B cell (primary cell): ENCODE measurements around the gene DDX25. TPM values are rescaled to one million over a fixed set of nuclear protein-coding genes. Genes with fewer than 3 reads are reported as not detected.
"Not testable (repeated sequence)": the region's sequence is repeated elsewhere in the genome, so short reads cannot be mapped to it uniquely, and the experiment has no call there.

Source experiments
- ATAC-seq: fragments of 200-7000 bp; cut with Tn5 transposase; one replicate; pipeline ENCODE4 v1.10.0; 2021; ENCODE audit warnings: low read depth, mild to moderate bottlenecking, moderate number of reproducible peaks, moderate library complexity
- CTCF ChIA-PET: fragments of 350-600 bp; sonication (Branson Sonifier 250); formaldehyde crosslinking; loops from one replicate; lab custom pipeline; 2021; ENCODE audit warnings: antibody characterized with exemption, inconsistent platforms; lab: Charles Lee
- POLR2A ChIA-PET: fragments of 350-600 bp; sonication (Branson Sonifier 250); formaldehyde crosslinking; loops from one replicate; lab custom pipeline; 2021; ENCODE audit warnings: antibody characterized with exemption; lab: Charles Lee
- DNase-seq: peaks from one replicate; pipeline ENCODE4 v3.0.0; 2013
- H2AFZ ChIP-seq: 2 replicates; pipeline ENCODE4 v1.6.1; 2012; ENCODE audit warnings: mild to moderate bottlenecking, low read depth, low read length; ENCODE audit not compliant: insufficient read depth, poor library complexity, severe bottlenecking
- H3K27ac ChIP-seq, 2 donors: 1 replicate in 1 of 2; 2 replicates in 1 of 2; pipeline ENCODE4 v1.5.1; 2012 to 2013; ENCODE audit warnings: low read length in 2 of 2, mild to moderate bottlenecking in 2 of 2, moderate library complexity in 1 of 2
- H3K27me3 ChIP-seq, 4 experiments: fragments of 200-600 bp in 1 of 4; sonication (generic) in 1 of 4; replicated peaks in 1 of 4; 1 replicate in 2 of 4; 2 replicates in 2 of 4; pipeline versions ENCODE4 v1.6.1 to v1.7.0; 2013 to 2016; ENCODE audit warnings: low read length in 3 of 4, mild to moderate bottlenecking in 2 of 4, mixed read lengths in 1 of 4, moderate library complexity in 1 of 4; ENCODE audit not compliant: insufficient read depth in 4 of 4, control insufficient read depth in 3 of 4; ENCODE audit errors: control extremely low read depth in 1 of 4
- H3K36me3 ChIP-seq, 2 experiments: replicated peaks in 1 of 2; 1 replicate in 1 of 2; 2 replicates in 1 of 2; pipeline versions ENCODE4 v1.6.1 to v1.7.1; 2013; ENCODE audit warnings: low read length in 1 of 2; ENCODE audit not compliant: insufficient read depth in 2 of 2, control insufficient read depth in 1 of 2; ENCODE audit errors: control extremely low read depth in 1 of 2, extremely low read depth in 1 of 2
- H3K4me1 ChIP-seq, 2 donors: fragments of 200-600 bp in 1 of 2; sonication (generic) in 1 of 2; 1 replicate in 1 of 2; 2 replicates in 1 of 2; pipeline versions ENCODE4 v1.5.1 to v1.6.1; 2013 to 2017; ENCODE audit warnings: low read length in 2 of 2; ENCODE audit not compliant: control insufficient read depth in 2 of 2, insufficient read depth in 2 of 2
- H3K4me2 ChIP-seq: replicated peaks from 2 replicates; pipeline ENCODE3; 2012; ENCODE audit warnings: mild to moderate bottlenecking, low read depth, low read length; ENCODE audit not compliant: poor library complexity, severe bottlenecking
- H3K4me3 ChIP-seq, 5 experiments: fragments of 200-600 bp in 1 of 5; sonication (generic) in 1 of 5; 1 replicate in 3 of 5; 2 replicates in 2 of 5; pipeline versions ENCODE4 v1.5.1 to v1.7.0; 2011 to 2016; ENCODE audit warnings: low read length in 4 of 5, mild to moderate bottlenecking in 4 of 5, low read depth in 2 of 5, control low read depth in 1 of 5, moderate library complexity in 1 of 5; ENCODE audit not compliant: insufficient read depth in 1 of 5; ENCODE audit errors: control extremely low read depth in 1 of 5, extremely low read depth in 1 of 5
- H3K79me2 ChIP-seq: fragments of 200-600 bp; sonication (generic); one replicate; pipeline ENCODE4 v1.6.0; 2016; ENCODE audit warnings: low read length; ENCODE audit not compliant: control insufficient read depth, insufficient read depth
- H3K9ac ChIP-seq: fragments of 200-600 bp; sonication (generic); 2 replicates; pipeline ENCODE4 v1.6.1; 2017; ENCODE audit warnings: mild to moderate bottlenecking, low read length, moderate library complexity
- H3K9me3 ChIP-seq, 3 donors: one replicate each; pipeline versions ENCODE4 v1.6.1 to v1.7.1; 2013; ENCODE audit warnings: low read length in 2 of 3; ENCODE audit not compliant: control insufficient read depth in 2 of 3, insufficient read depth in 1 of 3; ENCODE audit errors: control extremely low read depth in 1 of 3
- H4K20me1 ChIP-seq: 2 replicates; pipeline ENCODE4 v1.6.0; 2012; ENCODE audit warnings: mild to moderate bottlenecking, low read length; ENCODE audit not compliant: insufficient read depth, control insufficient read depth, poor library complexity, severe bottlenecking
- H3K27ac Mint-ChIP-seq: one replicate; pipeline ENCODE4 v1.8.0; 2021; ENCODE audit warnings: mixed read lengths
- H3K27me3 Mint-ChIP-seq: one replicate; pipeline ENCODE4 v1.8.0; 2021; ENCODE audit warnings: mixed read lengths
- H3K4me1 Mint-ChIP-seq: one replicate; pipeline ENCODE4 v1.8.0; 2021; ENCODE audit warnings: mixed read lengths
- H3K4me3 Mint-ChIP-seq: one replicate; pipeline ENCODE4 v1.8.0; 2021; ENCODE audit warnings: mixed read lengths
- H3K9me3 Mint-ChIP-seq: one replicate; pipeline ENCODE4 v1.8.0; 2022; ENCODE audit warnings: mixed read lengths; ENCODE audit not compliant: insufficient read depth
- EZH2 ChIP-seq: IDR thresholded peaks from 2 replicates; pipeline ENCODE4 v1.6.1; 2012; ENCODE audit warnings: borderline replicate concordance, low read depth, mild to moderate bottlenecking, moderate library complexity, low read length; ENCODE audit not compliant: insufficient read depth, poor library complexity, severe bottlenecking
- WGBS: methylation state at CpG from one replicate; pipeline ENCODE4 v1.1.5; 2013; ENCODE audit warnings: missing lambda C conversion rate; ENCODE audit not compliant: insufficient coverage; 5-methylcytosine and 5-hydroxymethylcytosine counted together
- intact Hi-C: fragments of 100-400 bp; cut with micrococcal nuclease; formaldehyde crosslinking; loops from one replicate; pipeline ENCODE4 v1.10.0; 2022
- polyA plus RNA-seq: library from polyadenylated mRNA; depleted of rRNA; stranded (reverse); fragments of >200 nt; gene quantifications from 2 replicates; pipeline ENCODE4 v1.2.3, GENCODE V29; 2012
- total RNA-seq, 2 donors: library from RNA; stranded (reverse); fragments of 120-200 nt in 1 of 2; gene quantifications; 1 replicate in 1 of 2; 2 replicates in 1 of 2; pipeline versions ENCODE4 v1.2.3 to v1.2.4, GENCODE V29; 2013 to 2022
- TF ChIP-seq, protein P1 (sequence below): fragments of 200-600 bp; IDR thresholded peaks from one replicate; pipeline ENCODE4 v1.8.0; 2022; ENCODE audit warnings: antibody characterized with exemption, mild to moderate bottlenecking

DDX25 gene
- total and polyA plus RNA-seq, 2 donors (not counting 1 experiment from before 2014, with no cell fraction given), result not detected

DNA sequence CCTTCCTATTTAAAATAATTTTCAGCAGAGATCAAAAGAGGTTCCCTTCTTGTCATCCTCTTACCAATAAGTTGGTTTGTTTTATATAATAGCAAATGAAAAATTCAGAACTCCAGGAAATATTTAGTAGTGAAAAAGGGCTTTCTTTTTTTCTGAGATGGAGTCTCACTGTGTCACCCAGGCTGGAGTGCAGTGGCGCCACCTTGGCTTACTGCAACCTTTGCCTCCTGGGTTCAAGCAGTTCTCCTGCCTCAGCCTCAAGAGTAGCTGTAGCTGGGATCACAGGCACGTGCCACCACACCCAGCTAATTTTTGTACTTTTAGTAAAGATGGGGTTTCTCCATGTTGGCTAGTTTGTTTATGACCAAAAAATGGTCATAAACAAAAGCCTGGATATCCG lies 10.3 kb downstream of the DDX25 start:
- H3K36me3 ChIP-seq, H3K9ac ChIP-seq, H3K4me3 ChIP-seq, H4K20me1 ChIP-seq, ATAC-seq, H3K27ac Mint-ChIP-seq, H3K79me2 ChIP-seq, H2AFZ ChIP-seq, DNase-seq, CTCF ChIA-PET, H3K27me3 ChIP-seq, H3K27ac ChIP-seq, intact Hi-C loops, H3K9me3 ChIP-seq, H3K4me3 Mint-ChIP-seq, H3K4me1 ChIP-seq, H3K9me3 Mint-ChIP-seq, H3K4me2 ChIP-seq, H3K4me1 Mint-ChIP-seq, POLR2A ChIA-PET: not testable (repeated sequence)
- peaks cover 46% of the 10 kb centered on the region for H3K27me3 Mint-ChIP-seq
- 100% methylated on average over 2 of the region's 3 CpGs for WGBS

DNA sequence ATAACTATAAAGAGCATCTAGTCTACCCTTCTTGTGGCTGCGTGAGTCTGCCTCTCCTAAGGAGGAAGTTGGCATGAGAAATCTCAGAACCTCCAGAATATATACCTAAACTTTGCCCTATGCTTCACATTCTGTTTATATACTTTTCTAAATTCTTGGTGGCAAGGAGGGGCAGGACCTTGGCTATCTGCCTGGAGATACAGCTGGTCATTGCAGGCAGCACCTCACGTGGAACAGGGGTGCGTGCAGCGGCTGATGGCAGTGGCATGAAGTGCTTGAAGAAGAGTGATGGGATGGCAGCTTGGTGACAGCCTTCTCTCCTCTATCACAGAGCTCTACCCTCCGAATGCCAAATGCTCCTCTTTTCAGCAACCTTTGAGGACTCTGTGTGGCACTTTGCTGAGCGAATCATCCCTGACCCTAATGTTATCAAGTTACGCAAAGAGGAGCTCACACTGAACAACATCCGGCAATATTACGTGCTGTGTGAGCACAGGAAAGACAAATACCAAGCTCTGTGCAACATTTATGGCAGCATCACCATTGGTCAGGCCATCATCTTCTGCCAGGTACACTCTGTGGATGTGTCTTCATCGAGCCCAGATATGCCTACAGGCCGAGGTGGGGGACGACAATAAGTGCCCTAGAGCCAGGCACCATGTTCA lies 12.5 kb downstream of the DDX25 start:
- Histone ChIP-seq H3K27ac (no peak overlapping the region), H3K4me3 (no peak overlapping the region), H3K79me2 (no peaks in the 10 kb centered on the region), H3K9ac (no peak overlapping the region), H3K4me1 (no peaks in the 10 kb centered on the region), H2AFZ (no peak overlapping the region), H3K36me3 (no peaks in the 10 kb centered on the region), H4K20me1 (no peaks in the 10 kb centered on the region), H3K27me3 (peaks cover 0 to 3% (median 1%) of the 10 kb centered on the region in 4 experiments), H3K9me3 (no peaks in the 10 kb centered on the region), H3K4me2 (no peak overlapping the region)
- Mint-ChIP-seq H3K4me1 (no peaks in the 10 kb centered on the region), H3K27me3 (peaks cover 36% of the 10 kb centered on the region), H3K27ac (no peak overlapping the region), H3K4me3 (no peak overlapping the region), H3K9me3 (no peaks in the 10 kb centered on the region)
- DNase-seq (no peak), ATAC-seq (no peak)
- CTCF ChIA-PET, result interaction anchor here (0.9 kb wide), 1 partner anchor 9 kb away, joined by 3 read pairs; no protein-coding TSS in a partner anchor
- TF ChIP-seq, protein P1, sequence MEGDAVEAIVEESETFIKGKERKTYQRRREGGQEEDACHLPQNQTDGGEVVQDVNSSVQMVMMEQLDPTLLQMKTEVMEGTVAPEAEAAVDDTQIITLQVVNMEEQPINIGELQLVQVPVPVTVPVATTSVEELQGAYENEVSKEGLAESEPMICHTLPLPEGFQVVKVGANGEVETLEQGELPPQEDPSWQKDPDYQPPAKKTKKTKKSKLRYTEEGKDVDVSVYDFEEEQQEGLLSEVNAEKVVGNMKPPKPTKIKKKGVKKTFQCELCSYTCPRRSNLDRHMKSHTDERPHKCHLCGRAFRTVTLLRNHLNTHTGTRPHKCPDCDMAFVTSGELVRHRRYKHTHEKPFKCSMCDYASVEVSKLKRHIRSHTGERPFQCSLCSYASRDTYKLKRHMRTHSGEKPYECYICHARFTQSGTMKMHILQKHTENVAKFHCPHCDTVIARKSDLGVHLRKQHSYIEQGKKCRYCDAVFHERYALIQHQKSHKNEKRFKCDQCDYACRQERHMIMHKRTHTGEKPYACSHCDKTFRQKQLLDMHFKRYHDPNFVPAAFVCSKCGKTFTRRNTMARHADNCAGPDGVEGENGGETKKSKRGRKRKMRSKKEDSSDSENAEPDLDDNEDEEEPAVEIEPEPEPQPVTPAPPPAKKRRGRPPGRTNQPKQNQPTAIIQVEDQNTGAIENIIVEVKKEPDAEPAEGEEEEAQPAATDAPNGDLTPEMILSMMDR, result no peak
- no peak for TF ChIP-seq EZH2
- POLR2A ChIA-PET, result no interaction called here
- intact Hi-C loops, result no loop called here
- WGBS, result 93% methylated on average over 8 of the region's 12 CpGs
